RWPE2 (cell line): ENCODE data around the gene HMX1.
A peak's percentile ranks its signal among the peaks of the same experiment; 100 is the strongest.

Experiments
- ATAC-seq: fragments of 200-7000 bp; cut with Tn5 transposase; 3 replicates; pipeline ENCODE4 v1.9.1; 2021; ENCODE audit warnings: low read depth
- DNase-seq: peaks from one replicate; pipeline ENCODE4 v3.0.0-alpha.2; 2020; ENCODE audit warnings: low spot score
- H3K27ac ChIP-seq: fragments of 450-650 bp; 2 replicates; pipeline ENCODE4 v1.5.1; 2017; ENCODE audit warnings: mild to moderate bottlenecking; ENCODE audit not compliant: poor library complexity, severe bottlenecking
- H3K27me3 ChIP-seq: fragments of 250-450 bp; sonication (Bioruptor Pico); 2 replicates; pipeline ENCODE4 v1.5.1; 2021; ENCODE audit warnings: mild to moderate bottlenecking, moderate library complexity; ENCODE audit not compliant: insufficient read depth, poor library complexity, severe bottlenecking
- H3K36me3 ChIP-seq: fragments of 250-450 bp; sonication (Bioruptor Pico); 2 replicates; pipeline ENCODE4 v1.5.1; 2020; ENCODE audit warnings: low read depth, mild to moderate bottlenecking, moderate library complexity
- H3K4me1 ChIP-seq: fragments of 250-450 bp; sonication (Bioruptor Pico); 2 replicates; pipeline ENCODE4 v1.5.1; 2021; ENCODE audit warnings: mild to moderate bottlenecking, moderate library complexity; ENCODE audit not compliant: insufficient read depth, poor library complexity, severe bottlenecking
- H3K4me3 ChIP-seq: fragments of 250-450 bp; sonication (Bioruptor Pico); 2 replicates; pipeline ENCODE4 v1.5.1; 2021; ENCODE audit warnings: mild to moderate bottlenecking, moderate library complexity; ENCODE audit not compliant: severe bottlenecking
- H3K9me3 ChIP-seq: fragments of 250-450 bp; sonication (Bioruptor Pico); 2 replicates; pipeline ENCODE4 v1.5.1; 2021; ENCODE audit warnings: mild to moderate bottlenecking, moderate library complexity; ENCODE audit not compliant: severe bottlenecking
- TF ChIP-seq, protein P1 (sequence below): fragments of 450-650 bp; IDR thresholded peaks from one replicate; pipeline ENCODE4 v1.5.1; 2017; ENCODE audit warnings: mild to moderate bottlenecking, moderate library complexity; ENCODE audit not compliant: poor library complexity, severe bottlenecking

The HMX1 gene

GRCh38 chr4:8905773-8906667, 34.4 kb upstream of the HMX1 start:
- no peak overlapping the region for H3K27ac ChIP-seq
- no peak overlapping the region for H3K4me3 ChIP-seq
- peak; percentile 53 for DNase-seq
- no peak for ATAC-seq
- TF ChIP-seq, protein P1, sequence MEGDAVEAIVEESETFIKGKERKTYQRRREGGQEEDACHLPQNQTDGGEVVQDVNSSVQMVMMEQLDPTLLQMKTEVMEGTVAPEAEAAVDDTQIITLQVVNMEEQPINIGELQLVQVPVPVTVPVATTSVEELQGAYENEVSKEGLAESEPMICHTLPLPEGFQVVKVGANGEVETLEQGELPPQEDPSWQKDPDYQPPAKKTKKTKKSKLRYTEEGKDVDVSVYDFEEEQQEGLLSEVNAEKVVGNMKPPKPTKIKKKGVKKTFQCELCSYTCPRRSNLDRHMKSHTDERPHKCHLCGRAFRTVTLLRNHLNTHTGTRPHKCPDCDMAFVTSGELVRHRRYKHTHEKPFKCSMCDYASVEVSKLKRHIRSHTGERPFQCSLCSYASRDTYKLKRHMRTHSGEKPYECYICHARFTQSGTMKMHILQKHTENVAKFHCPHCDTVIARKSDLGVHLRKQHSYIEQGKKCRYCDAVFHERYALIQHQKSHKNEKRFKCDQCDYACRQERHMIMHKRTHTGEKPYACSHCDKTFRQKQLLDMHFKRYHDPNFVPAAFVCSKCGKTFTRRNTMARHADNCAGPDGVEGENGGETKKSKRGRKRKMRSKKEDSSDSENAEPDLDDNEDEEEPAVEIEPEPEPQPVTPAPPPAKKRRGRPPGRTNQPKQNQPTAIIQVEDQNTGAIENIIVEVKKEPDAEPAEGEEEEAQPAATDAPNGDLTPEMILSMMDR = no peak
- H3K27me3 ChIP-seq = peaks cover 55% of the 10 kb centered on the region
- H3K4me1 ChIP-seq = no peaks in the 10 kb centered on the region
- no peaks in the 10 kb centered on the region for H3K36me3 ChIP-seq
- H3K9me3 ChIP-seq = peaks cover 2% of the 10 kb centered on the region

GRCh38 chr4:8905226-8905772, 33.7 kb upstream of the HMX1 start:
- TF ChIP-seq, protein P1 = no peak
- no peaks in the 10 kb centered on the region for H3K36me3 ChIP-seq
- DNase-seq = peak; percentile 32
- no peak overlapping the region for H3K27ac ChIP-seq
- H3K4me3 ChIP-seq = no peak overlapping the region
- H3K4me1 ChIP-seq = no peaks in the 10 kb centered on the region
- H3K27me3 ChIP-seq = peaks cover 55% of the 10 kb centered on the region
- peaks cover 4% of the 10 kb centered on the region for H3K9me3 ChIP-seq
- ATAC-seq = no peak

GRCh38 chr4:8904666-8905065, 33.0 kb upstream of the HMX1 start:
- ATAC-seq = no peak
- H3K27ac ChIP-seq = no peak overlapping the region
- H3K36me3 ChIP-seq = no peaks in the 10 kb centered on the region
- H3K4me3 ChIP-seq = no peak overlapping the region
- H3K27me3 ChIP-seq = peaks cover 50% of the 10 kb centered on the region
- DNase-seq = peak; percentile 12
- TF ChIP-seq, protein P1 = no peak
- H3K4me1 ChIP-seq = no peaks in the 10 kb centered on the region
- peaks cover 4% of the 10 kb centered on the region for H3K9me3 ChIP-seq

DNA sequence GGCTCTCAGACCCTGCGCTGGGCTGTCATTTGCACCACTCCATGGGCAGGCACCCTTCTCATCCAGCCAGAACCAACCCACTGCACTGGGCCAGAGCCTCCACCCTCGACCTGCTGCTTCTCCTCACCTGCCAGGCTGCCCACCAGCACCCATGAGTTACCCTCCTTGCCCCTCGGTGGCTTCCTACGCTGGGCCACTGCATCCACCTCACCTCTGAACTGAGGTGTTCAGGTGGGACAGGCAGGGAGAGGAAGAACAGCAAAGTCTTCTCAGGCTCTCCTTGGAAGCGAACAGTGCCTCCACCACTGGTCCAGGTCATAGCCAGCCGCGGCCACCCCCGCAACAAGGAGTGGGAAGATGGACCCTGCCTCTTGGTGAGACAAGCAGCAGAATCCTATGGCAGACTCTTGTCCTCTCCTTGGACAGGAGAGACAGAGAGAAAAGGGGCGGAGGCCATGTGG, 32.4 kb upstream of the HMX1 start:
- Histone ChIP-seq H3K4me1 (no peaks in the 10 kb centered on the region), H3K27me3 (peaks cover 45% of the 10 kb centered on the region), H3K36me3 (no peaks in the 10 kb centered on the region), H3K4me3 (no peak overlapping the region), H3K27ac (no peak overlapping the region), H3K9me3 (peaks cover 4% of the 10 kb centered on the region)
- no peak for ATAC-seq
- peak; percentile 38 for DNase-seq
- TF ChIP-seq, protein P1 = no peak

- TF ChIP-seq, protein P1 = no peak
- H3K36me3 ChIP-seq = no peaks in the 10 kb centered on the region
- H3K4me3 ChIP-seq = no peak overlapping the region
- no peak for DNase-seq
- peaks cover 4% of the 10 kb centered on the region for H3K9me3 ChIP-seq
- no peak overlapping the region for H3K27ac ChIP-seq
- ATAC-seq = no peak
- peaks cover 20% of the 10 kb centered on the region for H3K27me3 ChIP-seq
- peaks cover 8% of the 10 kb centered on the region for H3K4me1 ChIP-seq
Measured at GRCh38 chr4:8901335-8901734, 29.7 kb upstream of the HMX1 start.
